ENCODE measurements around the gene VRK2. TPM values are rescaled to one million over a fixed set of nuclear protein-coding genes. Genes with fewer than 3 reads are reported as not detected.
A peak's percentile ranks its signal among the peaks of the same experiment; 100 is the strongest.

Gene VRK2
- total RNA-seq, 1 experiment from 2014 or later, result 33.0 TPM

GRCh38 chr2:58045580-58046334 is 849 bp upstream of the VRK2 start:
- Histone ChIP-seq H3K9ac (ENCODE audit: low read length) (peak overlapping the region; percentile 75), H3K27me3 (ENCODE audit: insufficient read depth, low read length) (no peaks in the 10 kb centered on the region), H3K79me2 (ENCODE audit: insufficient read depth, low read length) (peaks cover 40% of the 10 kb centered on the region), H3K36me3 (ENCODE audit: control insufficient read depth in 1 of 2, insufficient read depth in 2 of 2, low read length in 2 of 2) (peaks cover 5 to 13% of the 10 kb centered on the region in 2 experiments; a peak in 2 of 4 replicates), H4K20me1 (ENCODE audit: insufficient read depth) (no peaks in the 10 kb centered on the region), H3K27ac (ENCODE audit: low read depth, low read length) (peak overlapping the region; percentile 92), H2AFZ (ENCODE audit: low read depth, low read length, poor library complexity, severe bottlenecking) (peak overlapping the region; percentile 18), H3K4me3 (replicated peaks in 1 of 2; ENCODE audit: low read depth in 1 of 2, low read length in 2 of 2) (peak overlapping the region; percentile 70 to 71), H3K4me2 (ENCODE audit: low read length) (peak overlapping the region; percentile 83), H3K4me1 (ENCODE audit: control insufficient read depth in 1 of 2, insufficient read depth in 2 of 2, low read length in 2 of 2) (peaks cover 35 to 61% of the 10 kb centered on the region in 2 experiments), H3K9me2 (ENCODE audit: insufficient read depth) (no peaks in the 10 kb centered on the region), H3K9me3 (ENCODE audit: control insufficient read depth in 1 of 2, insufficient read depth in 1 of 2, low read depth in 1 of 2, low read length in 2 of 2) (no peaks in the 10 kb centered on the region)
- ChIA-PET CTCF (no interaction called here), RAD21 (ENCODE audit: low non-redundant PET in 1 of 2, low total read pairs in 2 of 2, uncharacterized antibody in 2 of 2, unreplicated experiment in 2 of 2) (interaction anchor here in 1 of 2 experiments (0.8 kb wide), 1 partner anchor 402 kb away, joined by 3 read pairs; no protein-coding TSS in a partner anchor), POLR2A (interaction anchor here (0.8 to 1.4 kb wide), 5 partner anchors 12 to 67 kb away, joined by 3 to 6 read pairs (median 4); no protein-coding TSS in a partner anchor)
- DNase-seq (ENCODE audit: low read depth, low spot score), result no peak
- peak; percentile 16; the same call in 1 of the 2 replicates for ATAC-seq
- intact Hi-C loops (cut with micrococcal nuclease), result loop anchor here (2.0 kb wide), 1 partner anchor 63 kb away; no protein-coding TSS in a partner anchor
- BruUV-seq (replicated peaks), result TSS peak; percentile 86
- TF ChIP-seq CTCF (IDR thresholded peaks at IDR 0.05 in 2 of 3, conservative IDR thresholded peaks at IDR 0.05 in 1 of 3; ENCODE audit: borderline replicate concordance in 1 of 3, insufficient read depth in 1 of 3, low read depth in 2 of 3, low read length in 2 of 3) (no peak), CBX3 (IDR thresholded peaks at IDR 0.05; ENCODE audit: low read depth) (no peak), POLR2A (IDR thresholded peaks at IDR 0.05; ENCODE audit: borderline replicate concordance, extremely low read depth, insufficient read depth, insufficient read length) (no peak)

- Histone ChIP-seq H3K27me3 (ENCODE audit: insufficient read depth, low read length) (no peaks in the 10 kb centered on the region), H3K4me1 (ENCODE audit: control insufficient read depth in 1 of 2, insufficient read depth in 2 of 2, low read length in 2 of 2) (peaks cover 32 to 56% of the 10 kb centered on the region in 2 experiments), H4K20me1 (ENCODE audit: insufficient read depth) (no peaks in the 10 kb centered on the region), H3K9me3 (ENCODE audit: control insufficient read depth in 1 of 2, insufficient read depth in 1 of 2, low read depth in 1 of 2, low read length in 2 of 2) (no peaks in the 10 kb centered on the region), H3K27ac (ENCODE audit: low read depth, low read length) (peak overlapping the region; percentile 92), H2AFZ (ENCODE audit: low read depth, low read length, poor library complexity, severe bottlenecking) (peak overlapping the region; percentile 18), H3K4me2 (ENCODE audit: low read length) (peak overlapping the region; percentile 83), H3K79me2 (ENCODE audit: insufficient read depth, low read length) (peaks cover 43% of the 10 kb centered on the region), H3K9ac (ENCODE audit: low read length) (peak overlapping the region; percentile 75), H3K9me2 (ENCODE audit: insufficient read depth) (no peaks in the 10 kb centered on the region), H3K4me3 (replicated peaks in 1 of 2; ENCODE audit: low read depth in 1 of 2, low read length in 2 of 2) (peak overlapping the region; percentile 70 to 71), H3K36me3 (ENCODE audit: control insufficient read depth in 1 of 2, insufficient read depth in 2 of 2, low read length in 2 of 2) (peaks cover 5 to 13% of the 10 kb centered on the region in 2 experiments; a peak in 2 of 4 replicates)
- TF ChIP-seq CBX3 (IDR thresholded peaks at IDR 0.05; ENCODE audit: low read depth) (no peak), EZH2 (IDR thresholded peaks at IDR 0.05) (no peak), JUND (IDR thresholded peaks at IDR 0.05) (no peak), ATF3 (IDR thresholded peaks at IDR 0.05) (no peak), REST (IDR thresholded peaks at IDR 0.05; ENCODE audit: low read depth) (no peak), SP1 (IDR thresholded peaks at IDR 0.05; ENCODE audit: low read depth) (no peak), ELF1 (IDR thresholded peaks at IDR 0.05; ENCODE audit: borderline replicate concordance, low read depth) (no peak), POLR2A (IDR thresholded peaks at IDR 0.05; ENCODE audit: borderline replicate concordance, extremely low read depth, insufficient read depth, insufficient read length) (no peak)
- RAD21 ChIA-PET (ENCODE audit: low non-redundant PET in 1 of 2, low total read pairs in 2 of 2, uncharacterized antibody in 2 of 2, unreplicated experiment in 2 of 2), result interaction anchor here in 1 of 2 experiments (0.8 kb wide), 1 partner anchor 401 kb away, joined by 3 read pairs; no protein-coding TSS in a partner anchor
- DNase-seq (ENCODE audit: low read depth, low spot score), result no peak
- POLR2A ChIA-PET, result interaction anchor here (0.8 to 1.4 kb wide), 5 partner anchors 12 to 66 kb away, joined by 3 to 6 read pairs (median 4); no protein-coding TSS in a partner anchor
- no TSS peak for BruUV-seq (replicated peaks)
- CTCF ChIA-PET, result no interaction called here
- peak; percentile 39; the same call in 1 of the 2 replicates for ATAC-seq
- intact Hi-C loops (cut with micrococcal nuclease), result loop anchor here (2.0 kb wide), 1 partner anchor 63 kb away; no protein-coding TSS in a partner anchor
Observed at GRCh38 chr2:58046335-58046584, 346 bp upstream of the VRK2 start.
